ENCODE data around the gene CHEK1. TPM values are rescaled to one million over a fixed set of nuclear protein-coding genes. Genes with fewer than 3 reads are reported as not detected.

Gene CHEK1
- total RNA-seq, 1 experiment from 2014 or later = 142 TPM

GRCh38 chr11:125579811-125580210 is 45.2 kb upstream of the CHEK1 start:
- BruUV-seq (replicated peaks) = no TSS peak
- no peaks in the 10 kb centered on the region for H3K4me1 Mint-ChIP-seq (ENCODE audit: low read depth, unreplicated experiment)
- no peak overlapping the region for H3K27ac Mint-ChIP-seq (ENCODE audit: unreplicated experiment)
- no peak for TF ChIP-seq CTCF (IDR thresholded peaks at IDR 0.05; ENCODE audit: insufficient read depth in 1 of 2, low read depth in 1 of 2, low read length in 1 of 2, severe bottlenecking in 1 of 2, unreplicated experiment in 1 of 2)
- H3K36me3 Mint-ChIP-seq (ENCODE audit: insufficient read depth, unreplicated experiment) = peaks cover 91% of the 10 kb centered on the region
- H3K4me3 ChIP-seq (ENCODE audit: low read depth, low read length) = no peak overlapping the region
- no peaks in the 10 kb centered on the region for H3K27me3 Mint-ChIP-seq (ENCODE audit: insufficient read depth, unreplicated experiment)
- no peaks in the 10 kb centered on the region for H3K4me1 ChIP-seq
- no peak for DNase-seq
- ChIA-PET POLR2A (no interaction called here), CTCF (no interaction called here)
- no peaks in the 10 kb centered on the region for H3K27me3 ChIP-seq (replicated peaks; ENCODE audit: control insufficient read depth, insufficient read depth, low read length)
- intact Hi-C loops (cut with micrococcal nuclease; ENCODE audit: unreplicated experiment) = no loop called here
- no peak overlapping the region for H3K4me3 Mint-ChIP-seq (ENCODE audit: unreplicated experiment)
- no peaks in the 10 kb centered on the region for H3K9me3 ChIP-seq
- no peaks in the 10 kb centered on the region for H3K9me3 Mint-ChIP-seq (ENCODE audit: unreplicated experiment)
- H3K36me3 ChIP-seq (ENCODE audit: control insufficient read depth, insufficient read depth, low read length) = peaks cover 10% of the 10 kb centered on the region

GRCh38 chr11:125583496-125583895 is 41.5 kb upstream of the CHEK1 start:
- peaks cover 71% of the 10 kb centered on the region for H3K36me3 Mint-ChIP-seq (ENCODE audit: insufficient read depth, unreplicated experiment)

GRCh38 chr11:125585487-125585886 is 39.5 kb upstream of the CHEK1 start:
- Mint-ChIP-seq H3K9me3 (ENCODE audit: unreplicated experiment) (no peaks in the 10 kb centered on the region), H3K27ac (ENCODE audit: unreplicated experiment) (no peak overlapping the region), H3K4me3 (ENCODE audit: unreplicated experiment) (no peak overlapping the region), H3K36me3 (ENCODE audit: insufficient read depth, unreplicated experiment) (peaks cover 62% of the 10 kb centered on the region), H3K27me3 (ENCODE audit: insufficient read depth, unreplicated experiment) (no peaks in the 10 kb centered on the region), H3K4me1 (ENCODE audit: low read depth, unreplicated experiment) (peaks cover 8% of the 10 kb centered on the region)
- H3K36me3 ChIP-seq (ENCODE audit: control insufficient read depth, insufficient read depth, low read length) = peaks cover 2% of the 10 kb centered on the region; the same call in 1 of the 2 replicates
- TF ChIP-seq CTCF (IDR thresholded peaks at IDR 0.05; ENCODE audit: insufficient read depth in 1 of 2, low read depth in 1 of 2, low read length in 1 of 2, severe bottlenecking in 1 of 2, unreplicated experiment in 1 of 2) = no peak
- no peak for DNase-seq
- POLR2A ChIA-PET = no interaction called here
- intact Hi-C loops (cut with micrococcal nuclease; ENCODE audit: unreplicated experiment) = no loop called here
- no peaks in the 10 kb centered on the region for H3K9me3 ChIP-seq
- no peaks in the 10 kb centered on the region for H3K27me3 ChIP-seq (replicated peaks; ENCODE audit: control insufficient read depth, insufficient read depth, low read length)
- H3K4me3 ChIP-seq (ENCODE audit: low read depth, low read length) = no peak overlapping the region
- no peaks in the 10 kb centered on the region for H3K4me1 ChIP-seq
- BruUV-seq (replicated peaks) = no TSS peak
- CTCF ChIA-PET = no interaction called here

More at GRCh38 chr11:125583496-125583895, 41.5 kb upstream of the CHEK1 start:
- Histone ChIP-seq H3K4me3 (ENCODE audit: low read depth, low read length) (no peak overlapping the region), H3K9me3 (no peaks in the 10 kb centered on the region), H3K36me3 (ENCODE audit: control insufficient read depth, insufficient read depth, low read length) (peaks cover 6% of the 10 kb centered on the region), H3K27me3 (replicated peaks; ENCODE audit: control insufficient read depth, insufficient read depth, low read length) (no peaks in the 10 kb centered on the region), H3K4me1 (no peaks in the 10 kb centered on the region)
- Mint-ChIP-seq H3K27ac (ENCODE audit: unreplicated experiment) (no peak overlapping the region), H3K4me3 (ENCODE audit: unreplicated experiment) (no peak overlapping the region), H3K4me1 (ENCODE audit: low read depth, unreplicated experiment) (peaks cover 6% of the 10 kb centered on the region), H3K9me3 (ENCODE audit: unreplicated experiment) (no peaks in the 10 kb centered on the region), H3K27me3 (ENCODE audit: insufficient read depth, unreplicated experiment) (no peaks in the 10 kb centered on the region)
- intact Hi-C loops (cut with micrococcal nuclease; ENCODE audit: unreplicated experiment) = no loop called here
- ChIA-PET POLR2A (no interaction called here), CTCF (no interaction called here)
- TF ChIP-seq CTCF (IDR thresholded peaks at IDR 0.05; ENCODE audit: insufficient read depth in 1 of 2, low read depth in 1 of 2, low read length in 1 of 2, severe bottlenecking in 1 of 2, unreplicated experiment in 1 of 2) = no peak
- no peak for DNase-seq
- BruUV-seq (replicated peaks) = no TSS peak

Measured in Caco-2 (cell line).